Stimulated activated CD4-positive, alpha-beta T cell treated with anti-CD3 and anti-CD28 coated beads, Interleukin-1b, Interleukin-23, amount 100 ng/mL, for 1 hour (primary cell): Measurements from ENCODE around the gene CDT1.

Experiments
- DNase-seq, 2 donors: peaks; one replicate each; pipeline ENCODE4 v3.0.0-alpha.2; 2020; ENCODE audit warnings: low read depth in 2 of 2

The CDT1 gene

GRCh38 chr16:88804552-88805339, 1.2 kb downstream of the CDT1 start:
- no peak for DNase-seq

- no peak for DNase-seq
These were observed 1.7 kb downstream of the CDT1 start for GRCh38 chr16:88805340-88805715.

- DNase-seq: no peak
These were observed 2.4 kb downstream of the CDT1 start for GRCh38 chr16:88805887-88806393.

- DNase-seq: no peak
These were observed 3.0 kb downstream of the CDT1 start for GRCh38 chr16:88806491-88807111.

- DNase-seq: no peak
These were observed 3.6 kb downstream of the CDT1 start for GRCh38 chr16:88807142-88807625.

GRCh38 chr16:88807626-88808453, 4.3 kb downstream of the CDT1 start:
- no peak for DNase-seq

GRCh38 chr16:88809068-88809675, 5.6 kb downstream of the CDT1 start:
- DNase-seq: no peak

GRCh38 chr16:88809676-88810165, 6.1 kb downstream of the CDT1 start:
- DNase-seq: no peak

GRCh38 chr16:88810166-88810911, 6.8 kb downstream of the CDT1 start:
- DNase-seq: no peak

GRCh38 chr16:88810912-88811768, 7.6 kb downstream of the CDT1 start:
- no peak for DNase-seq

- peak; percentile 96 to 99 for DNase-seq
These were observed 8.4 kb downstream of the CDT1 start, which contains the start of gene APRT for GRCh38 chr16:88811769-88812512. Gene APRT, minus strand, starts transcription at chr16:88811928. Its CDS starts 29 bp downstream, at chr16:88811899.

- DNase-seq: no peak
These were observed 9.1 kb downstream of the CDT1 start for GRCh38 chr16:88812513-88813268.

- no peak for DNase-seq
These were observed 9.9 kb downstream of the CDT1 start for GRCh38 chr16:88813269-88814143.

GRCh38 chr16:88814144-88814502, 10.5 kb downstream of the CDT1 start:
- DNase-seq: no peak

- no peak for DNase-seq
These were observed 11.6 kb downstream of the CDT1 start for GRCh38 chr16:88815227-88815626.

- no peak for DNase-seq
These were observed 12.5 kb downstream of the CDT1 start for GRCh38 chr16:88815901-88816589.
